B cell (primary cell): Measurements from ENCODE around the gene SELENON. TPM values are rescaled to one million over a fixed set of nuclear protein-coding genes. Genes with fewer than 3 reads are reported as not detected.

Experiments
- ATAC-seq: fragments of 200-7000 bp; cut with Tn5 transposase; one replicate; pipeline ENCODE4 v1.10.0; 2021; ENCODE audit warnings: low read depth, mild to moderate bottlenecking, moderate number of reproducible peaks, moderate library complexity
- CTCF ChIA-PET: fragments of 350-600 bp; sonication (Branson Sonifier 250); formaldehyde crosslinking; loops from one replicate; lab custom pipeline; 2021; ENCODE audit warnings: antibody characterized with exemption, inconsistent platforms; lab: Charles Lee
- POLR2A ChIA-PET: fragments of 350-600 bp; sonication (Branson Sonifier 250); formaldehyde crosslinking; loops from one replicate; lab custom pipeline; 2021; ENCODE audit warnings: antibody characterized with exemption; lab: Charles Lee
- DNase-seq: peaks from one replicate; pipeline ENCODE4 v3.0.0; 2013
- H2AFZ ChIP-seq: 2 replicates; pipeline ENCODE4 v1.6.1; 2012; ENCODE audit warnings: mild to moderate bottlenecking, low read depth, low read length; ENCODE audit not compliant: insufficient read depth, poor library complexity, severe bottlenecking
- H3K27ac ChIP-seq, 2 donors: 1 replicate in 1 of 2; 2 replicates in 1 of 2; pipeline ENCODE4 v1.5.1; 2012 to 2013; ENCODE audit warnings: low read length in 2 of 2, mild to moderate bottlenecking in 2 of 2, moderate library complexity in 1 of 2
- H3K27me3 ChIP-seq, 4 experiments: fragments of 200-600 bp in 1 of 4; sonication (generic) in 1 of 4; replicated peaks in 1 of 4; 1 replicate in 2 of 4; 2 replicates in 2 of 4; pipeline versions ENCODE4 v1.6.1 to v1.7.0; 2013 to 2016; ENCODE audit warnings: low read length in 3 of 4, mild to moderate bottlenecking in 2 of 4, mixed read lengths in 1 of 4, moderate library complexity in 1 of 4; ENCODE audit not compliant: insufficient read depth in 4 of 4, control insufficient read depth in 3 of 4; ENCODE audit errors: control extremely low read depth in 1 of 4
- H3K36me3 ChIP-seq, 2 experiments: replicated peaks in 1 of 2; 1 replicate in 1 of 2; 2 replicates in 1 of 2; pipeline versions ENCODE4 v1.6.1 to v1.7.1; 2013; ENCODE audit warnings: low read length in 1 of 2; ENCODE audit not compliant: insufficient read depth in 2 of 2, control insufficient read depth in 1 of 2; ENCODE audit errors: control extremely low read depth in 1 of 2, extremely low read depth in 1 of 2
- H3K4me1 ChIP-seq, 2 donors: fragments of 200-600 bp in 1 of 2; sonication (generic) in 1 of 2; 1 replicate in 1 of 2; 2 replicates in 1 of 2; pipeline versions ENCODE4 v1.5.1 to v1.6.1; 2013 to 2017; ENCODE audit warnings: low read length in 2 of 2; ENCODE audit not compliant: control insufficient read depth in 2 of 2, insufficient read depth in 2 of 2
- H3K4me2 ChIP-seq: replicated peaks from 2 replicates; pipeline ENCODE3; 2012; ENCODE audit warnings: mild to moderate bottlenecking, low read depth, low read length; ENCODE audit not compliant: poor library complexity, severe bottlenecking
- H3K4me3 ChIP-seq, 5 experiments: fragments of 200-600 bp in 1 of 5; sonication (generic) in 1 of 5; 1 replicate in 3 of 5; 2 replicates in 2 of 5; pipeline versions ENCODE4 v1.5.1 to v1.7.0; 2011 to 2016; ENCODE audit warnings: low read length in 4 of 5, mild to moderate bottlenecking in 4 of 5, low read depth in 2 of 5, control low read depth in 1 of 5, moderate library complexity in 1 of 5; ENCODE audit not compliant: insufficient read depth in 1 of 5; ENCODE audit errors: control extremely low read depth in 1 of 5, extremely low read depth in 1 of 5
- H3K79me2 ChIP-seq: fragments of 200-600 bp; sonication (generic); one replicate; pipeline ENCODE4 v1.6.0; 2016; ENCODE audit warnings: low read length; ENCODE audit not compliant: control insufficient read depth, insufficient read depth
- H3K9ac ChIP-seq: fragments of 200-600 bp; sonication (generic); 2 replicates; pipeline ENCODE4 v1.6.1; 2017; ENCODE audit warnings: mild to moderate bottlenecking, low read length, moderate library complexity
- H3K9me3 ChIP-seq, 3 donors: one replicate each; pipeline versions ENCODE4 v1.6.1 to v1.7.1; 2013; ENCODE audit warnings: low read length in 2 of 3; ENCODE audit not compliant: control insufficient read depth in 2 of 3, insufficient read depth in 1 of 3; ENCODE audit errors: control extremely low read depth in 1 of 3
- H4K20me1 ChIP-seq: 2 replicates; pipeline ENCODE4 v1.6.0; 2012; ENCODE audit warnings: mild to moderate bottlenecking, low read length; ENCODE audit not compliant: insufficient read depth, control insufficient read depth, poor library complexity, severe bottlenecking
- H3K27ac Mint-ChIP-seq: one replicate; pipeline ENCODE4 v1.8.0; 2021; ENCODE audit warnings: mixed read lengths
- H3K27me3 Mint-ChIP-seq: one replicate; pipeline ENCODE4 v1.8.0; 2021; ENCODE audit warnings: mixed read lengths
- H3K4me1 Mint-ChIP-seq: one replicate; pipeline ENCODE4 v1.8.0; 2021; ENCODE audit warnings: mixed read lengths
- H3K4me3 Mint-ChIP-seq: one replicate; pipeline ENCODE4 v1.8.0; 2021; ENCODE audit warnings: mixed read lengths
- H3K9me3 Mint-ChIP-seq: one replicate; pipeline ENCODE4 v1.8.0; 2022; ENCODE audit warnings: mixed read lengths; ENCODE audit not compliant: insufficient read depth
- CTCF ChIP-seq: fragments of 200-600 bp; IDR thresholded peaks from one replicate; pipeline ENCODE4 v1.8.0; 2022; ENCODE audit warnings: antibody characterized with exemption, mild to moderate bottlenecking
- EZH2 ChIP-seq: IDR thresholded peaks from 2 replicates; pipeline ENCODE4 v1.6.1; 2012; ENCODE audit warnings: borderline replicate concordance, low read depth, mild to moderate bottlenecking, moderate library complexity, low read length; ENCODE audit not compliant: insufficient read depth, poor library complexity, severe bottlenecking
- WGBS: methylation state at CpG from one replicate; pipeline ENCODE4 v1.1.5; 2013; ENCODE audit warnings: missing lambda C conversion rate; ENCODE audit not compliant: insufficient coverage; 5-methylcytosine and 5-hydroxymethylcytosine counted together
- intact Hi-C: fragments of 100-400 bp; cut with micrococcal nuclease; formaldehyde crosslinking; loops from one replicate; pipeline ENCODE4 v1.10.0; 2022
- polyA plus RNA-seq: library from polyadenylated mRNA; depleted of rRNA; stranded (reverse); fragments of >200 nt; gene quantifications from 2 replicates; pipeline ENCODE4 v1.2.3, GENCODE V29; 2012
- total RNA-seq, 2 donors: library from RNA; stranded (reverse); fragments of 120-200 nt in 1 of 2; gene quantifications; 1 replicate in 1 of 2; 2 replicates in 1 of 2; pipeline versions ENCODE4 v1.2.3 to v1.2.4, GENCODE V29; 2013 to 2022

SELENON gene
- total and polyA plus RNA-seq, 2 donors (not counting 1 experiment from before 2014, with no cell fraction given): 10.9 to 16.5 TPM

GRCh38 chr1:25845664-25846063 is 45.7 kb downstream of the SELENON start:
- no peak overlapping the region for H2AFZ ChIP-seq
- H3K4me1 ChIP-seq: no peaks in the 10 kb centered on the region
- no peaks in the 10 kb centered on the region for H3K79me2 ChIP-seq
- H3K27me3 Mint-ChIP-seq: no peaks in the 10 kb centered on the region
- H3K4me1 Mint-ChIP-seq: peaks cover 6% of the 10 kb centered on the region
- DNase-seq: no peak
- H3K9me3 Mint-ChIP-seq: no peaks in the 10 kb centered on the region
- POLR2A ChIA-PET: no interaction called here
- intact Hi-C loops: no loop called here
- H3K27ac ChIP-seq: no peak overlapping the region
- TF ChIP-seq EZH2: no peak
- no peak for TF ChIP-seq CTCF
- H3K4me2 ChIP-seq: no peak overlapping the region
- no peaks in the 10 kb centered on the region for H3K9me3 ChIP-seq
- H4K20me1 ChIP-seq: no peaks in the 10 kb centered on the region
- H3K27me3 ChIP-seq: no peaks in the 10 kb centered on the region
- ATAC-seq: no peak
- CTCF ChIA-PET: no interaction called here
- H3K36me3 ChIP-seq: no peaks in the 10 kb centered on the region
- no peak overlapping the region for H3K9ac ChIP-seq
- no peak overlapping the region for H3K4me3 ChIP-seq
- no peak overlapping the region for H3K27ac Mint-ChIP-seq
- 88% methylated on average over 5 of the region's 5 CpGs for whole genome bisulfite sequencing
- no peak overlapping the region for H3K4me3 Mint-ChIP-seq

- no peak for DNase-seq
- H3K4me2 ChIP-seq: no peak overlapping the region
- no peak overlapping the region for H3K4me3 ChIP-seq
- Mint-ChIP-seq H3K27ac (no peak overlapping the region), H3K4me3 (no peak overlapping the region), H3K27me3 (no peaks in the 10 kb centered on the region), H3K4me1 (peaks cover 6% of the 10 kb centered on the region), H3K9me3 (no peaks in the 10 kb centered on the region)
- no peaks in the 10 kb centered on the region for H3K27me3 ChIP-seq
- ChIA-PET CTCF (interaction anchor here (0.5 kb wide), 1 partner anchor 9 kb away, joined by 3 read pairs; no protein-coding TSS in a partner anchor), POLR2A (no interaction called here)
- ATAC-seq: no peak
- TF ChIP-seq CTCF (no peak), EZH2 (no peak)
- intact Hi-C loops: no loop called here
- 100% methylated on average over 4 of the region's 4 CpGs for whole genome bisulfite sequencing
- H3K4me1 ChIP-seq: no peaks in the 10 kb centered on the region
- no peaks in the 10 kb centered on the region for H3K9me3 ChIP-seq
- no peaks in the 10 kb centered on the region for H3K79me2 ChIP-seq
- H3K9ac ChIP-seq: no peak overlapping the region
- no peaks in the 10 kb centered on the region for H4K20me1 ChIP-seq
- no peak overlapping the region for H2AFZ ChIP-seq
- no peak overlapping the region for H3K27ac ChIP-seq
- no peaks in the 10 kb centered on the region for H3K36me3 ChIP-seq
These were observed 47.9 kb downstream of the SELENON start for GRCh38 chr1:25847929-25848328.
